Ishikawa (cell line): ENCODE data around the gene SLC7A10.

Experiments
- CEBPB ChIP-seq: IDR thresholded peaks from 2 replicates; pipeline ENCODE4 v1.6.1; 2012
- CREB1 ChIP-seq: IDR thresholded peaks from 2 replicates; pipeline ENCODE4 v1.6.1; 2012; ENCODE audit warnings: low read depth
- EGR1 ChIP-seq: IDR thresholded peaks from 2 replicates; pipeline ENCODE4 v1.6.1; 2012
- EP300 ChIP-seq: IDR thresholded peaks from 2 replicates; pipeline ENCODE4 v1.6.1; 2012; ENCODE audit warnings: borderline replicate concordance
- FOXM1 ChIP-seq: IDR thresholded peaks from 2 replicates; pipeline ENCODE4 v1.6.1; 2012; ENCODE audit warnings: low read depth, borderline replicate concordance
- MAX ChIP-seq: IDR thresholded peaks from 2 replicates; pipeline ENCODE4 v1.6.1; 2012
- NFIC ChIP-seq: IDR thresholded peaks from 2 replicates; pipeline ENCODE4 v1.6.1; 2012
- RAD21 ChIP-seq: IDR thresholded peaks from 2 replicates; pipeline ENCODE4 v1.6.1; 2012; ENCODE audit warnings: low read depth
- TAF1 ChIP-seq: IDR thresholded peaks from 2 replicates; pipeline ENCODE4 v1.6.1; 2012; ENCODE audit warnings: low read depth, mild to moderate bottlenecking
- TCF12 ChIP-seq: IDR thresholded peaks from 2 replicates; pipeline ENCODE4 v1.6.1; 2012; ENCODE audit warnings: low read depth
- TEAD4 ChIP-seq: IDR thresholded peaks from 2 replicates; pipeline ENCODE4 v1.6.1; 2012
- YY1 ChIP-seq: IDR thresholded peaks from 2 replicates; pipeline ENCODE4 v1.6.1; 2012; ENCODE audit warnings: low read depth
- ZBTB7A ChIP-seq: IDR thresholded peaks from 2 replicates; pipeline ENCODE4 v1.6.1; 2012; ENCODE audit warnings: low read depth
- TF ChIP-seq, protein P1 (sequence below): IDR thresholded peaks from 2 replicates; pipeline ENCODE4 v1.6.1; 2012
- TF ChIP-seq, protein P2 (sequence below): IDR thresholded peaks from 2 replicates; pipeline ENCODE4 v1.6.1; 2012; ENCODE audit warnings: low read depth, mild to moderate bottlenecking

The SLC7A10 gene

GRCh38 chr19:33189453-33189852 lies 36.2 kb downstream of the SLC7A10 start:
- TF ChIP-seq RAD21 (no peak), NFIC (no peak), CREB1 (no peak), YY1 (no peak), CEBPB (no peak), EGR1 (no peak), ZBTB7A (no peak), TAF1 (no peak), MAX (no peak), TCF12 (no peak), EP300 (no peak), FOXM1 (no peak), TEAD4 (no peak)
- TF ChIP-seq, protein P1, sequence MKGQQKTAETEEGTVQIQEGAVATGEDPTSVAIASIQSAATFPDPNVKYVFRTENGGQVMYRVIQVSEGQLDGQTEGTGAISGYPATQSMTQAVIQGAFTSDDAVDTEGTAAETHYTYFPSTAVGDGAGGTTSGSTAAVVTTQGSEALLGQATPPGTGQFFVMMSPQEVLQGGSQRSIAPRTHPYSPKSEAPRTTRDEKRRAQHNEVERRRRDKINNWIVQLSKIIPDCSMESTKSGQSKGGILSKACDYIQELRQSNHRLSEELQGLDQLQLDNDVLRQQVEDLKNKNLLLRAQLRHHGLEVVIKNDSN = no peak
- TF ChIP-seq, protein P2, sequence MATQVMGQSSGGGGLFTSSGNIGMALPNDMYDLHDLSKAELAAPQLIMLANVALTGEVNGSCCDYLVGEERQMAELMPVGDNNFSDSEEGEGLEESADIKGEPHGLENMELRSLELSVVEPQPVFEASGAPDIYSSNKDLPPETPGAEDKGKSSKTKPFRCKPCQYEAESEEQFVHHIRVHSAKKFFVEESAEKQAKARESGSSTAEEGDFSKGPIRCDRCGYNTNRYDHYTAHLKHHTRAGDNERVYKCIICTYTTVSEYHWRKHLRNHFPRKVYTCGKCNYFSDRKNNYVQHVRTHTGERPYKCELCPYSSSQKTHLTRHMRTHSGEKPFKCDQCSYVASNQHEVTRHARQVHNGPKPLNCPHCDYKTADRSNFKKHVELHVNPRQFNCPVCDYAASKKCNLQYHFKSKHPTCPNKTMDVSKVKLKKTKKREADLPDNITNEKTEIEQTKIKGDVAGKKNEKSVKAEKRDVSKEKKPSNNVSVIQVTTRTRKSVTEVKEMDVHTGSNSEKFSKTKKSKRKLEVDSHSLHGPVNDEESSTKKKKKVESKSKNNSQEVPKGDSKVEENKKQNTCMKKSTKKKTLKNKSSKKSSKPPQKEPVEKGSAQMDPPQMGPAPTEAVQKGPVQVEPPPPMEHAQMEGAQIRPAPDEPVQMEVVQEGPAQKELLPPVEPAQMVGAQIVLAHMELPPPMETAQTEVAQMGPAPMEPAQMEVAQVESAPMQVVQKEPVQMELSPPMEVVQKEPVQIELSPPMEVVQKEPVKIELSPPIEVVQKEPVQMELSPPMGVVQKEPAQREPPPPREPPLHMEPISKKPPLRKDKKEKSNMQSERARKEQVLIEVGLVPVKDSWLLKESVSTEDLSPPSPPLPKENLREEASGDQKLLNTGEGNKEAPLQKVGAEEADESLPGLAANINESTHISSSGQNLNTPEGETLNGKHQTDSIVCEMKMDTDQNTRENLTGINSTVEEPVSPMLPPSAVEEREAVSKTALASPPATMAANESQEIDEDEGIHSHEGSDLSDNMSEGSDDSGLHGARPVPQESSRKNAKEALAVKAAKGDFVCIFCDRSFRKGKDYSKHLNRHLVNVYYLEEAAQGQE = no peak

- TF ChIP-seq RAD21 = no peak
- no peak for TF ChIP-seq CEBPB
- no peak for TF ChIP-seq CREB1
- TF ChIP-seq EGR1 = no peak
- TF ChIP-seq ZBTB7A = no peak
Observed at GRCh38 chr19:33187183-33187540, 38.5 kb downstream of the SLC7A10 start.

GRCh38 chr19:33186431-33187182 lies 39.0 kb downstream of the SLC7A10 start:
- TF ChIP-seq NFIC (no peak), CEBPB (no peak), ZBTB7A (no peak), CREB1 (no peak), MAX (no peak)
- TF ChIP-seq, protein P1 = no peak

GRCh38 chr19:33177417-33177979 lies 48.2 kb downstream of the SLC7A10 start:
- TF ChIP-seq TEAD4 (no peak), TAF1 (no peak), CEBPB (no peak), CREB1 (no peak), EGR1 (no peak), RAD21 (no peak), FOXM1 (no peak), EP300 (0 out of 2 replicates have a peak, but pooled peaks have one; percentile 1), TCF12 (0 out of 2 replicates have a peak, but pooled peaks have one; percentile 14), YY1 (no peak), MAX (0 out of 2 replicates have a peak, but pooled peaks have one; percentile 44), NFIC (no peak)
- TF ChIP-seq, protein P2 = no peak
- TF ChIP-seq, protein P1 = no peak

- TF ChIP-seq EP300 (0 out of 2 replicates have a peak, but pooled peaks have one; percentile 9), TEAD4 (peak; percentile 81), RAD21 (peak; percentile 4; the same call in 1 of the 2 replicates), MAX (peak; percentile 65), EGR1 (peak; percentile 96), TAF1 (peak; percentile 86), FOXM1 (no peak), NFIC (0 out of 2 replicates have a peak, but pooled peaks have one; percentile 8), ZBTB7A (peak; percentile 1; the same call in 1 of the 2 replicates), CEBPB (peak; percentile 42; the same call in 1 of the 2 replicates), YY1 (0 out of 2 replicates have a peak, but pooled peaks have one; percentile 52), CREB1 (no peak), TCF12 (peak; percentile 6; the same call in 1 of the 2 replicates)
- TF ChIP-seq, protein P1 = no peak
- TF ChIP-seq, protein P2 = no peak
Observed at GRCh38 chr19:33176670-33177416, 48.8 kb downstream of the SLC7A10 start.
